ENCODE measurements around the gene NAV2.
"Not testable (repeated sequence)": the region's sequence is repeated elsewhere in the genome, so short reads cannot be mapped to it uniquely, and the experiment has no call there.

NAV2 gene

DNA sequence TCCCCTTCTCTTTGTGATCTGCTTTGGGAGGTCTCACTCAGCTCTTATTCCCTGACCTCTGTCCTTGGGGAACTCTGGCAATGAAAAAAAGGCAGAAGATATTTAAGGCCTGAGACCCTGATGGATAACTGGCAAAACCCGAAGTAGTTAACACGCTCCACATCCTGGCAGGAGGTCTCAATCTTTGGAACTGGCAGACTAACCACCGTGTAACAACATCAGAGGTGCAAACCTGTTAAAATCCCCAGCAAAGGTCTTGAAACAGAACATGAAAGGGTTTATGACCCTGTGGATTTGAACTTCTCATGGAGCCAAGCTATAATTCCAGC, 287.3 kb downstream of the NAV2 start:
- Histone ChIP-seq H3K27ac (ENCODE audit: low read length) (no peak overlapping the region), H3K4me3 (ENCODE audit: low read length) (no peak overlapping the region), H3K27me3 (ENCODE audit: control insufficient read depth, insufficient read depth, low read length) (peaks cover 8% of the 10 kb centered on the region; the same call in 1 of the 2 replicates), H3K9me3 (ENCODE audit: control insufficient read depth, insufficient read depth, low read length) (no peaks in the 10 kb centered on the region), H3K36me3 (ENCODE audit: control insufficient read depth, insufficient read depth, low read length) (no peaks in the 10 kb centered on the region), H3K4me1 (ENCODE audit: control insufficient read depth, insufficient read depth, low read length) (peaks cover 12% of the 10 kb centered on the region)
- no peak for DNase-seq (ENCODE audit: low read depth, low spot score)
- WGBS (ENCODE audit: insufficient coverage, insufficient read length), result no CpG with 5 or more reads among the region's 3 CpGs

DNA sequence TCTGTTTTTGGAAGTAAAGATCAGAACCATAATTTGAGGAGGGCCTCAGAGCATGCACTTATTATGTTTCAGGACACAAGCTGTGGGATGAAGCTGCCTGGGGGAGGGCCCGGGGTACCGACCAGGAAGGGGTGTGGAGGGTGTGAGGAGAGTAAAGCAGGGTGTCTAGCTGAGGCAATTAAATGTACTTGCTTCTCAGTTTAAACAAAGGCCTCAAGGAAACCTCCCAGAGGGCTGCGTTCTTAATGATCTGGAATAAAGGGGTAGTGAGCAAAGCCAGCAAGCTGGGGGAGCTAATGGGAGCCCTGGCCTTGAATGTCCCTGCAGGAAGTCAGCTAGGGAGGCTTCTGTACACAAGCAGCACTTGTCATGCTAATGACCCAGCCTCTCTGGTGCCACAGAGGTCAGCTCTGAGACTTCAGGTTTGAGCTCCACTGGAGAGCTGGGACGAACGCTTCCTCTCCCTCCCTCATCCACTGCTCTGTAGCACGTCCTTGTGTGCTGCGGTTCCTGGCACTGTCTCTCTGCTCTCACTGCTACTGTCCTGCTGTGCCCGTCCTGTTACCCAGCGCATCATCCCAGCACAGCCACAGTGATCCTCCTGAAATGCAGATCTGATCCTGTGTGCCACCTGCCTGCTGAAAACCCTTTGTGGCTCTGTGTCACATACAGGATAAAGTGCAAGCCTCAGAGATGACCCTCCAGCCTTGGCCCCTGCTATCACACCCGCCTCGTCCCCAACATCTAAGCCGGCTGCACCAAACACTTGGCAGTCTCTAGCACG, 287.9 kb downstream of the NAV2 start:
- no peaks in the 10 kb centered on the region for H3K36me3 ChIP-seq (ENCODE audit: control insufficient read depth, insufficient read depth, low read length)
- no peak overlapping the region for H3K4me3 ChIP-seq (ENCODE audit: low read length)
- WGBS (ENCODE audit: insufficient coverage, insufficient read length), result no CpG with 5 or more reads among the region's 13 CpGs
- no peaks in the 10 kb centered on the region for H3K9me3 ChIP-seq (ENCODE audit: control insufficient read depth, insufficient read depth, low read length)
- peak; percentile 95 for DNase-seq (ENCODE audit: low read depth, low spot score)
- peaks cover 8% of the 10 kb centered on the region; the same call in 1 of the 2 replicates for H3K27me3 ChIP-seq (ENCODE audit: control insufficient read depth, insufficient read depth, low read length)
- no peak overlapping the region for H3K27ac ChIP-seq (ENCODE audit: low read length)
- H3K4me1 ChIP-seq (ENCODE audit: control insufficient read depth, insufficient read depth, low read length), result peaks cover 12% of the 10 kb centered on the region

DNA sequence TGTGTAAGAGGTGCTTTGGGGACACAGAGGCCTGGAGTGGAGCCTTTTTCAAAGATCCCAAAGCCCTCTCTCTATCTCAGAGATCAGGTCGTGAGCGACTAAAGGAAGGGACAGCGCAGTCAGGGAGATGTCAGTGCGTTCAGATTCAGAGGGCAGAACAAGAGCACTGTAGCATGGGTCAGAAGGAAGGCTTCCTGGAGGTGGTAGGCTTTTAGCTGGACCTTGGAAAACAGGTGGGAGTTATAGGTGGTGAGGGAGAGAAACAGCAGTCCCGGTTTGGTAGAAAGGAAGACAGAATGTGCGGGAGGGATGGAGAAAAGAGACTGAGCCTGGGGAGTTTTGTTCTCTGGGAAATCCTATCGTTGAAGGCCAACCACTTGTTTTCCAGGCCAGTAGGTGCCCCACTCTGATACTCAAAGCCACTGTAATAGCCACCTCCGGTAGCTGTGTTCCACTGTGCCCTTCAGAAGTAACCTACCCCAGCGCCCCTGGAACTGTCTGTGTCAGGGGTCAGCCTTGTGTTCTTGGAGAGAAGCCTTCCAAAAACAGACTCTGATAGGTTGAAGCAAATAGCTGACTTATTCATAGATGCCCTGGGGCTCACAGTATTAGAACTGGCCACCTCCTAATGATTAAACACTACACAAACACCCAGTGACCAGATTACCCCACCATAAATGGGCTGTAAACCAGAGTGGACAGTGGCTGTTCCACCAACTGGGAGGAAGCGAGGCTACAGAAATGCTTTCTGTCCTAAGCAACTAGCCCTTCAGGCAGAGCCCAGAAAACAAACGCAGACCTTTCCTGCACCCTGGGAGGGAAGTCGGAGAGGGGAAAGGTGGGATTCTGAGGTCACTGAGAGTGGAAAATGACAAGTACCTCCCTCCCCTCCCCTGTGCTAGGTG, 289.9 kb downstream of the NAV2 start:
- no peaks in the 10 kb centered on the region for H3K36me3 ChIP-seq (ENCODE audit: control insufficient read depth, insufficient read depth, low read length)
- H3K4me3 ChIP-seq (ENCODE audit: low read length), result no peak overlapping the region
- no peak for DNase-seq (ENCODE audit: low read depth, low spot score)
- peaks cover 12% of the 10 kb centered on the region for H3K4me1 ChIP-seq (ENCODE audit: control insufficient read depth, insufficient read depth, low read length)
- no peak overlapping the region for H3K27ac ChIP-seq (ENCODE audit: low read length)
- H3K9me3 ChIP-seq (ENCODE audit: control insufficient read depth, insufficient read depth, low read length), result no peaks in the 10 kb centered on the region
- H3K27me3 ChIP-seq (ENCODE audit: control insufficient read depth, insufficient read depth, low read length), result peaks cover 7% of the 10 kb centered on the region; the same call in 1 of the 2 replicates
- WGBS (ENCODE audit: insufficient coverage, insufficient read length), result no CpG with 5 or more reads among the region's 12 CpGs

DNA sequence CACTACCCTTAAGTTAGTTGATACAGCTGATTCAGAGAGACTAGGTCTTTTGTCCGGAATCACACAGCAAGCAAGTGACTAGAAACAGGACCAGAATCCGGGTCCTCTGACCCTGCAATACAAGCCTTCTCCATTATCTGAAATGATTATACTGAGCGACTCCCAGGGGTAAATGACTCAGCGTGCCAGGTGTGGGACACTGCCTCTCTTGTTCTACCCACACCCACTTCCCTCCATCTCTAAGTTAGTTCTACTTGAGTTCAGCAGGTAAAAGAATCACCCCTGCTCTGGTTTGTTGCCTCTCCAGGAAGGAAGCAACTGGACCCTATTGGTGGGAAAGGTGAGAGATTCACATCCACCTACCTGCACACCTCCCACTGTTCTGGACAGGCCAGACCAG, 290.7 kb downstream of the NAV2 start:
- no CpG with 5 or more reads among the region's 4 CpGs for WGBS (ENCODE audit: insufficient coverage, insufficient read length)
- no peaks in the 10 kb centered on the region for H3K9me3 ChIP-seq (ENCODE audit: control insufficient read depth, insufficient read depth, low read length)

DNA sequence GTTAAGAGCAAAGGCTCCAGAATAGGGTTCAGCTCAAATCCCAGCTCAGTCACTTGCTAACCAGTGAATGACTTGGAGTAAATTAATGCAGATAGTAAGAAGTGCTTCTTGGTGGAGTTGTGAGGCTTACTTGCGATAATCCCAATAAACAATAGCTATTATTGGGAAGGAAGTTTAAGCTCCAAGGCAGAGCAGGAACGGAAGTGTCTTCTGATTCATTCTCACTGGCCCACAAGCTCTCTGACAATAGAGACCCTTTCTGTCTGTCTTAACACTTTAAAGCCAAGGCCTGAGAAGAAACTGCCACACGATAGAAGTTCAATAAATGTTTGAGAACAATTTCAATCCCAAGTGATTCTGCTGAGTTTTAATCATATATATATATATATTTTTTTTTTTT, 292.2 kb downstream of the NAV2 start:
- WGBS (ENCODE audit: insufficient coverage, insufficient read length), result no CpG with 5 or more reads among the region's 3 CpGs
- H3K4me1 ChIP-seq (ENCODE audit: control insufficient read depth, insufficient read depth, low read length), result peaks cover 10% of the 10 kb centered on the region; the same call in 1 of the 2 replicates
- no peak overlapping the region for H3K4me3 ChIP-seq (ENCODE audit: low read length)
- no peak for DNase-seq (ENCODE audit: low read depth, low spot score)
- H3K27me3 ChIP-seq (ENCODE audit: control insufficient read depth, insufficient read depth, low read length), result peaks cover 2% of the 10 kb centered on the region; the same call in 1 of the 2 replicates
- no peaks in the 10 kb centered on the region for H3K9me3 ChIP-seq (ENCODE audit: control insufficient read depth, insufficient read depth, low read length)
- no peak overlapping the region for H3K27ac ChIP-seq (ENCODE audit: low read length)
- H3K36me3 ChIP-seq (ENCODE audit: control insufficient read depth, insufficient read depth, low read length), result no peaks in the 10 kb centered on the region

More for the DNA sequence above, 290.7 kb downstream of the NAV2 start:
- peaks cover 12% of the 10 kb centered on the region for H3K4me1 ChIP-seq (ENCODE audit: control insufficient read depth, insufficient read depth, low read length)
- H3K36me3 ChIP-seq (ENCODE audit: control insufficient read depth, insufficient read depth, low read length), result no peaks in the 10 kb centered on the region
- no peak overlapping the region for H3K27ac ChIP-seq (ENCODE audit: low read length)
- no peak for DNase-seq (ENCODE audit: low read depth, low spot score)
- peaks cover 6% of the 10 kb centered on the region; the same call in 1 of the 2 replicates for H3K27me3 ChIP-seq (ENCODE audit: control insufficient read depth, insufficient read depth, low read length)
- H3K4me3 ChIP-seq (ENCODE audit: low read length), result no peak overlapping the region

DNA sequence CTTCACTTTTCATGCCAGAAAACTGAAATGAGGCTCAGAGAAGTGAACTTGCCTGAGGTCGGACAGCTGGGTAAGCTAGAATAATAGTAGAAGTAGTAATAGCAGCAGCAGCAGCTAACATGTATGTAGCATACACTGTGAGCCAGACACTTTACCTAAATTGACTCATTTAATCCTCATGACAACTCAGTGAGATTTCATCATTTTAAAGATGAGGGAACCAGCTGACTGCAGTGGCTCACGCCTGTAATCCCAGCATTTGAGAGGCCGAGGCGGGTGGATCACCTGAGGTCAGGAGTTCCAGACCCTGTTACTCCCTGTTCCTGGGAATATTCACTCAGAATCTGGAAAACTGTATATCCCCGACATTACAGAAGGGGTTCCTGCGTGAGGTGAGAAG, 293.1 kb downstream of the NAV2 start:
- Histone ChIP-seq H3K9me3 (ENCODE audit: control insufficient read depth, insufficient read depth, low read length) (no peaks in the 10 kb centered on the region), H3K36me3 (ENCODE audit: control insufficient read depth, insufficient read depth, low read length) (no peaks in the 10 kb centered on the region), H3K4me1 (ENCODE audit: control insufficient read depth, insufficient read depth, low read length) (peaks cover 9% of the 10 kb centered on the region; the same call in 1 of the 2 replicates), H3K27me3 (ENCODE audit: control insufficient read depth, insufficient read depth, low read length) (peaks cover 2% of the 10 kb centered on the region; the same call in 1 of the 2 replicates), H3K4me3 (ENCODE audit: low read length) (no peak overlapping the region), H3K27ac (ENCODE audit: low read length) (no peak overlapping the region)
- DNase-seq (ENCODE audit: low read depth, low spot score), result no peak
- WGBS (ENCODE audit: insufficient coverage, insufficient read length), result no CpG with 5 or more reads among the region's 6 CpGs

DNA sequence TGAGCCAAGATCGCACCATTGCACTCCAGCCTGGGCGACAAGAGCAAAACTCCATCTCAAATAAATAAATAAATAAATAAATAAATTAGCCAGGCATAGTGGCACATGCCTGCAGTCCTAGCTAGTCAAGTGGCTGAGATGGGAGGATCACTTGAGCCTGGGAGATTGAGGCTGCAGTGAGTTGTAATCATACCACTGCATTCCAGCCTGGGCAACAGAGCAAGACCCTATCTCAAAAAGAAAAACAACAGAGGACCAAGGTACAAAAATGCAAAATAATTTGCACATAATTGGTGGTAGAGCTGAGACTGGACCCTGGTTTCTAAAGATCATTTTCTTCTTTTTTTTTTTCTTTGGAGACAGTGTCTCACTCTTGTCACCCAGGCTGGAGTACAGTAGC, 294.0 kb downstream of the NAV2 start:
- DNase-seq (ENCODE audit: low read depth, low spot score); H3K9me3 ChIP-seq (ENCODE audit: control insufficient read depth, insufficient read depth, low read length); H3K27me3 ChIP-seq (ENCODE audit: control insufficient read depth, insufficient read depth, low read length); H3K4me1 ChIP-seq (ENCODE audit: control insufficient read depth, insufficient read depth, low read length); H3K4me3 ChIP-seq (ENCODE audit: low read length); H3K36me3 ChIP-seq (ENCODE audit: control insufficient read depth, insufficient read depth, low read length); H3K27ac ChIP-seq (ENCODE audit: low read length): not testable (repeated sequence)
- WGBS (ENCODE audit: insufficient coverage, insufficient read length), result no CpG with 5 or more reads among the region's 2 CpGs

DNA sequence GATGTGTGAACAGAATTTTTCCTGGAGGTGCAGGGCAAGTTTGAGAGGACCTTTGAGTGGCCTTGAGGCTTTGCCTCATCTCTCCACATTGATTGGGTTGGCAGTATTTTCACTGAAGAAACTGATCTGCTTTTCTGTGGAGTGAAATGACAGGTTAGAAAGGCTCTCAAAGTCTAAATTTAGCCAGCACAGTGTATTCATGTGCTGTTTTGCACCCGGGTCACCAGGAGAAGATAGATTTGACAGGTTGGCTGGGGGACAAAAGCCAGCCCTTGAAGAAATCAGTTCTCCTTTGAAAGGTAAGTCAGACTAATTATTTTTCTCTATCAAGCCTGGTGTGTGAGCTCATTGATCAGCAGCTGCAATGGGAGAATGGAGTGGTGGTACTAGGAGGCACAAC, 294.7 kb downstream of the NAV2 start:
- Histone ChIP-seq H3K27ac (ENCODE audit: low read length) (no peak overlapping the region), H3K4me1 (ENCODE audit: control insufficient read depth, insufficient read depth, low read length) (0 out of 2 replicates have a peak, but pooled peaks cover 2% of the 10 kb centered on the region), H3K27me3 (ENCODE audit: control insufficient read depth, insufficient read depth, low read length) (peaks cover 2% of the 10 kb centered on the region; the same call in 1 of the 2 replicates), H3K4me3 (ENCODE audit: low read length) (no peak overlapping the region), H3K9me3 (ENCODE audit: control insufficient read depth, insufficient read depth, low read length) (no peaks in the 10 kb centered on the region), H3K36me3 (ENCODE audit: control insufficient read depth, insufficient read depth, low read length) (no peaks in the 10 kb centered on the region)
- no CpG with 5 or more reads among the region's 1 CpG for WGBS (ENCODE audit: insufficient coverage, insufficient read length)
- DNase-seq (ENCODE audit: low read depth, low spot score), result no peak

DNA sequence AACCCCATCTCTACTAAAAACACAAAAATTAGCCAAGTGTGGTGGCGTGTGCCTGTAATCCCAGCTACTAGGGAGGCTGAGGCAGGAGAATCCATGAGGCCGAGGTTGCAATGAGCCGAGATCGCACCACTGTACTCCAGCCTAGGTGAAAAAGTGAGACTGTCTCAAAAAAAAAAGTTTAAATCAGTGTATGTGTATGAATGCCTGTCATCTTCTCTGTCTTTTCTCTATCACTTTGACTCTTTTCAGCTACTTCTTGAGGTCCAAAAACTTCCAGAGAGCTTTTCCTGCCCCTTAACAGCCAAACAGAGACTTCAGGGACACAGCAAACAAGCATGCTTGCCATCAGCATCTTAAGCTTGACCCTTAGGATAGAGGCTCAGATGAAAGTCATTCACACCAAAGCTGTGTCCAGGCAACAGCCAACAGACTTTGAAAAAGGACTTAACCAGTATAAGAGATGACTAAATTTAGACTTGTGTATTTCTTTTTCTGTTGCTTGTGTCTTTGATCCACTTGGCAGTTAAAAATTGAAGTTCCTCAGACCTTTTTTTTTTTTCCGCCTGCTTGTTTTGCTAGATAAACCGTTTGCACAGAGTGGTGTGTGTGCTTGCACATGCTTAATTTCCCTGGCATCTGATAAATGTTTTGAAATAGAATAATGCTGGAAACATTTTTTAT, 295.7 kb downstream of the NAV2 start:
- H3K4me3 ChIP-seq (ENCODE audit: low read length), result no peak overlapping the region
- H3K9me3 ChIP-seq (ENCODE audit: control insufficient read depth, insufficient read depth, low read length), result no peaks in the 10 kb centered on the region
- no peaks in the 10 kb centered on the region for H3K27me3 ChIP-seq (ENCODE audit: control insufficient read depth, insufficient read depth, low read length)
- WGBS (ENCODE audit: insufficient coverage, insufficient read length), result no CpG with 5 or more reads among the region's 6 CpGs
- DNase-seq (ENCODE audit: low read depth, low spot score), result no peak
- H3K27ac ChIP-seq (ENCODE audit: low read length), result no peak overlapping the region
- H3K4me1 ChIP-seq (ENCODE audit: control insufficient read depth, insufficient read depth, low read length), result 0 out of 2 replicates have a peak, but pooled peaks cover 2% of the 10 kb centered on the region
- no peaks in the 10 kb centered on the region for H3K36me3 ChIP-seq (ENCODE audit: control insufficient read depth, insufficient read depth, low read length)
